Measurements from ENCODE around the gene CPT1C.

The CPT1C gene

GRCh38 chr19:49681830-49682229, 9.1 kb upstream of the CPT1C start:
- no peak for DNase-seq
- no peak for TF ChIP-seq GATA1 (IDR thresholded peaks at IDR 0.05; ENCODE audit: low read depth, low read length)
- TF ChIP-seq POLR2A (IDR thresholded peaks at IDR 0.05; ENCODE audit: low read length) = no peak

- no peak for DNase-seq
- TF ChIP-seq GATA1 (IDR thresholded peaks at IDR 0.05; ENCODE audit: low read depth, low read length) (no peak), POLR2A (IDR thresholded peaks at IDR 0.05; ENCODE audit: low read length) (no peak)
Observed at GRCh38 chr19:49682274-49682673, 8.6 kb upstream of the CPT1C start.

- TF ChIP-seq POLR2A (IDR thresholded peaks at IDR 0.05; ENCODE audit: low read length) (no peak), GATA1 (IDR thresholded peaks at IDR 0.05; ENCODE audit: low read depth, low read length) (no peak)
- DNase-seq = no peak
Observed at GRCh38 chr19:49683814-49684250, 7.1 kb upstream of the CPT1C start.

- DNase-seq = no peak
- TF ChIP-seq GATA1 (IDR thresholded peaks at IDR 0.05; ENCODE audit: low read depth, low read length) = no peak
- TF ChIP-seq POLR2A (IDR thresholded peaks at IDR 0.05; ENCODE audit: low read length) = no peak
Observed at GRCh38 chr19:49684251-49684982, 6.5 kb upstream of the CPT1C start.

GRCh38 chr19:49684983-49685553, 5.8 kb upstream of the CPT1C start:
- TF ChIP-seq GATA1 (IDR thresholded peaks at IDR 0.05; ENCODE audit: low read depth, low read length) (no peak), POLR2A (IDR thresholded peaks at IDR 0.05; ENCODE audit: low read length) (no peak)
- no peak for DNase-seq

GRCh38 chr19:49685845-49686332, 5.0 kb upstream of the CPT1C start:
- DNase-seq = no peak
- TF ChIP-seq POLR2A (IDR thresholded peaks at IDR 0.05; ENCODE audit: low read length) (no peak), GATA1 (IDR thresholded peaks at IDR 0.05; ENCODE audit: low read depth, low read length) (no peak)

GRCh38 chr19:49686503-49687088, 4.3 kb upstream of the CPT1C start:
- no peak for DNase-seq
- TF ChIP-seq POLR2A (IDR thresholded peaks at IDR 0.05; ENCODE audit: low read length) (no peak), GATA1 (IDR thresholded peaks at IDR 0.05; ENCODE audit: low read depth, low read length) (no peak)

- DNase-seq = no peak
- no peak for TF ChIP-seq POLR2A (IDR thresholded peaks at IDR 0.05; ENCODE audit: low read length)
- TF ChIP-seq GATA1 (IDR thresholded peaks at IDR 0.05; ENCODE audit: low read depth, low read length) = no peak
Observed at GRCh38 chr19:49687150-49687549, 3.8 kb upstream of the CPT1C start.

GRCh38 chr19:49687566-49688316, 3.2 kb upstream of the CPT1C start:
- DNase-seq = no peak
- TF ChIP-seq POLR2A (IDR thresholded peaks at IDR 0.05; ENCODE audit: low read length) (no peak), GATA1 (IDR thresholded peaks at IDR 0.05; ENCODE audit: low read depth, low read length) (no peak)

GRCh38 chr19:49688531-49689132, 2.3 kb upstream of the CPT1C start:
- DNase-seq = no peak
- TF ChIP-seq POLR2A (IDR thresholded peaks at IDR 0.05; ENCODE audit: low read length) = no peak
- TF ChIP-seq GATA1 (IDR thresholded peaks at IDR 0.05; ENCODE audit: low read depth, low read length) = no peak

GRCh38 chr19:49689133-49690078, 1.5 kb upstream of the CPT1C start, which contains the start of gene ADM5:
Gene ADM5 (plus strand): TSS chr19:49689594. CDS start chr19:49689838, 244 bp downstream.
- TF ChIP-seq POLR2A (IDR thresholded peaks at IDR 0.05; ENCODE audit: low read length) (no peak), GATA1 (IDR thresholded peaks at IDR 0.05; ENCODE audit: low read depth, low read length) (no peak)
- DNase-seq = no peak

GRCh38 chr19:49690079-49690655, 749 bp upstream of the CPT1C start:
- DNase-seq = no peak
- TF ChIP-seq GATA1 (IDR thresholded peaks at IDR 0.05; ENCODE audit: low read depth, low read length) = no peak
- TF ChIP-seq POLR2A (IDR thresholded peaks at IDR 0.05; ENCODE audit: low read length) = no peak

All from erythroblast (primary cell).